ENCODE measurements around the gene JAZF1. TPM values are rescaled to one million over a fixed set of nuclear protein-coding genes. Genes with fewer than 3 reads are reported as not detected.
"Not testable (repeated sequence)": the region's sequence is repeated elsewhere in the genome, so short reads cannot be mapped to it uniquely, and the experiment has no call there.

Gene JAZF1
- total RNA-seq, 1 experiment from 2014 or later, result not detected

DNA sequence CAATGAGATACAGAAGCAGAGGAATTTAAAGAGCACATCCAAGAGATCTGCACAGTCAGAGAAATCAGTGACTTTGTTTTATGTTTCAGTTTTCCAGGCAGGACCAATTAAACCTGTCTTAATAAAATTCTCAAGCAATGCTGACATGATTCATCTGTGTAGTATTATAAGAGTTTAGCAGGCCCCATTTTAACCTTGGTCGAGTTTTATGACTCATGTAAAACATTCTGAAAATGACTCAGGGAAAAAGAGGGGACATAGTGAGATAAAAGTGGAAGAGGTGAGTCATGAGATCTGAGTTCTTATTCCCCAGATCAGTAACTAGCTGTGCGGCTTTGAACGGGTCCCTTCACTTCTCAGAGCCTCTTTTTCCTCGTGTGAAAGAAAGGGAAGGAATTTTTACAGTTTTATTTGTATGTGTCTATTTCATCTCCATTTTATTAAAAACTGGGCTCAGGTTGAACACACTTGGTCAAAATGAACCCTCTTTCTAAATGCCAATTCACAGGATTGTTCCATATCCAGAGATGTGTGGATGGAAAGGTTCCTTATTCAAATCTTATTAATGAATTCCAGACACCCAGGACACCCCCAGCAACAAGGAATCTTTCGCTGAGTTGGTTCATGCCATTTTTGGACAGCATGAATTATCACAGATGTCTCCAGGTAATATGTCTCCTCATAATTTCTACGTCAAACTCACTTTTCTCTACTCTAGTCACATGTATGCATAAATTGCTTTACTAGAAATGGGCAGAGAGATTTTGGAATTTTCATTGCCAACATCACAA is 143.2 kb downstream of the JAZF1 start:
- DNase-seq (ENCODE audit: low spot score), result peak; percentile 19
- in situ Hi-C loops (cut with HindIII; ENCODE audit: low sequenced_read_pairs), result no loop called here

DNA sequence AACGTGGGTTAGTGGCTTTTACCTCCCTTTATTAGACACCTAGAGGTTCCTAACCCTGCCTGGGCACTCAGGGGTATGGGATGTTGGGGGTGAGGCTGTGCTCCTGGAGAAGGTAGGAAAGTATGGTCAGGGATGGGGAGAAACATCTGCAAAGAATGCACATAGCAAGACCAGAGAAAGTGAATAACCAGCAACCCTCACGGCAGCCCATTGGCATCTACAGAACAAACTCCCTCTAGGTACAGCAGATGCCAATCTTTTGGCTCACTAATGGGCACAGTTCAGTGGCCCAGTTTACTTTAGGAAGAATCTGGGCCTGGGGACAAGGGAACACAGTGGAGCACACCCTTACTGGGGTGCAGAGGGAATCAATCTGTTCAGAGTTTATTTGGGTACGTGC is 143.9 kb downstream of the JAZF1 start:
- peak; percentile 53 for DNase-seq (ENCODE audit: low spot score)
- in situ Hi-C loops (cut with HindIII; ENCODE audit: low sequenced_read_pairs), result no loop called here

DNA sequence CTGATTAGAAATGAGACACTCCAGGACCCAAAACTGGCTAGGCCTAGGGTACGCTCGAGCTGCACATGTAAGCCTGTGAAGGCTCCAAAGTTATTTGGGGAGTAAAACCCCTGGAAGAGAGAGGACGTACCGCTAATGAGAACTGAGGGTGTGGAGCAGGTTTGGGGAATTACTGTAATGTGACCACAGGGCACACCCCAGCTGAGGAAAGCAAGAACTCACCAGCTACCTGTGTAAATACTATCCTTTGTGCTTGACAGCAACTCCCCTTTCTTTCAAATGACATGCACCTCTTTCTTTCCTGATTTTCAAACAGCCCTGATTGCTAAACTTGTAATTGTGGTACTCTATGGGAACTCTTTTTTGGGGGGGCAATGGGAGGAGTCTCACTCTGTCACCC is 147.2 kb downstream of the JAZF1 start:
- DNase-seq (ENCODE audit: low spot score), result no peak
- in situ Hi-C loops (cut with HindIII; ENCODE audit: low sequenced_read_pairs), result no loop called here

DNA sequence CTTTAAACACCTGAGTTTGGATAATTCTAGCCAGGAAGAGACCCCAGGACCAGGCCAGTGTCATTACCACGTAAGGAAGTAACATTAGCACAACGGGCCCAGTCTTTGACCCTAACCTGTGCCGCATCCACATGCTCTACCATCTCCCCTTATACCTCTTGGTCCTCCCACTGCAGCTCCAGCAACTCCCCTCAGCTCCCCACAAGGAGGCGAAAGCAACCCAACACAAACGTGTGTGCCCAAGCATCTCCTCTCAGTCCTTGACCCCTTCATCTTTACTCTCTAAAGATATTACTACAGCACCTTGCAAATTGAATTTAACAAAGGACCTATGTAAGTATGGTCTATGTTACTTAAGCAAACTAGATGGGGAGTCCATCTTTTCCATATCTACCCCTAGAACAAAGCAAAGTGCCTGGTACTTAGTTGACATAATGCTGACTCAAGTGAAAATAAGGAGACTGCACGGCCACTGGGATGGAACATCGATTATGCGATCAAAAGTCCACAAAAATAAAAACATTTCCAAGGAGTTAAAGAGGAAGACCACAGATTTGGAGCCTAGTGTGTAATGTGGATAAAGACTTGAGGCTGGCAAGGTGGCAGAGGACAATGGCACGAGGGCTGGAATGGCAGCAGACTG is 147.7 kb downstream of the JAZF1 start:
- in situ Hi-C loops (cut with HindIII; ENCODE audit: low sequenced_read_pairs), result no loop called here
- no peak for DNase-seq (ENCODE audit: low spot score)

DNA sequence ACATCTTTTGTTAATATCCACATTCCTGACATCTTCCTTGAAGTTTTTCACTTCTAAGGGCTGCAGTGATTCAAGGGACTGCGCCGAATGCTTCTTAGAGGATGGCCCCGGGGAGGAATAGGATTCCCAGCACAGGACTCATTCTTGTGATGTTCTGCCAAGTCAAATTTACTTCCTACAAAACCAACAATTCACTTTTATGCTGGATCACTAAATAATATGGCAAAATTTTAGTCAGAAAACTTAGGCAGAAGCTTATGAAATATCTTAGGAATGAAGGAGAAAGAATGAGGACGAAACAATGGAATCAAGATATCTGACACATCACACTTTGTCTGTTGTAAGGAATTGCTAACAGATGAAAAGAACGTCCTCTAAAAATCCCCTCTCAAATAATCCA is 151.5 kb downstream of the JAZF1 start:
- in situ Hi-C loops (cut with HindIII; ENCODE audit: low sequenced_read_pairs), result no loop called here
- no peak for DNase-seq (ENCODE audit: low spot score)

DNA sequence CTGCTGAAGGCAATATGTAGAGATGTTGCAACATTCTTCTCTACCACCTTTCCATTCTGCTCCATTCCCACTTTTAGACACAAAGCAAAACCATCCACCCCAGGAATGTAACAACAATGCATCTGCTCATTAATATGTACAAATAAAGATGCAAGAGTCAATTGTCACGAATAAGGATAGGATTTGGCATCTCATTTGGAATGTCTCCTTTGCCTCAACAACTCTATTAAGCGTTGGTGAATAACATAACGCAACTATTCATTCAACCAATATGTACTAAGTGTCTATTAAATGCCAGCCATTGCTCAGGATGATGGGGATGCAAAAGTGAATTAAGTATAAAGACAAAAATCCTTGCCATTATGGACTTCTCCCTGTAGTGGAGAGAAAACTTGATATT is 152.1 kb downstream of the JAZF1 start:
- DNase-seq (ENCODE audit: low spot score), result no peak
- in situ Hi-C loops (cut with HindIII; ENCODE audit: low sequenced_read_pairs), result no loop called here

DNA sequence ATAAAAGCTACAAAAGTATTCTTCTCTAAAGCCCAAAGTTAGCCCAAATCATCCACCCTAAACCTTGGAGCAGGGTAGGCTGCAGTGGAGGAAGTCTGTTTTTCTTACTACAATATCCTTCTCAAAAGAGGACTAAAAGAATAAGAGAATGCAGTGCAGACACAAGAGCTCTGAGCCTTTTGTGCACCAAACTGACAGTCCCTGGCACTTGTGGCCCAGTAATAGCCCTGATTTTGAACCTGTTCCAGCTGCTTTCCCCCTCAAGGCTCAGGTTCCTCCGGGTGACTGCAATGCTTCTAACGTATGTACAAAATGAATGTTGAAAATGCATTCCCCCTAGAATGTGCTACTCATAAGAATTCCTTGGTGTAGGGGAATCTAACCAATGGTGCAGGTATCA is 154.4 kb downstream of the JAZF1 start:
- in situ Hi-C loops (cut with HindIII; ENCODE audit: low sequenced_read_pairs), result no loop called here

DNA sequence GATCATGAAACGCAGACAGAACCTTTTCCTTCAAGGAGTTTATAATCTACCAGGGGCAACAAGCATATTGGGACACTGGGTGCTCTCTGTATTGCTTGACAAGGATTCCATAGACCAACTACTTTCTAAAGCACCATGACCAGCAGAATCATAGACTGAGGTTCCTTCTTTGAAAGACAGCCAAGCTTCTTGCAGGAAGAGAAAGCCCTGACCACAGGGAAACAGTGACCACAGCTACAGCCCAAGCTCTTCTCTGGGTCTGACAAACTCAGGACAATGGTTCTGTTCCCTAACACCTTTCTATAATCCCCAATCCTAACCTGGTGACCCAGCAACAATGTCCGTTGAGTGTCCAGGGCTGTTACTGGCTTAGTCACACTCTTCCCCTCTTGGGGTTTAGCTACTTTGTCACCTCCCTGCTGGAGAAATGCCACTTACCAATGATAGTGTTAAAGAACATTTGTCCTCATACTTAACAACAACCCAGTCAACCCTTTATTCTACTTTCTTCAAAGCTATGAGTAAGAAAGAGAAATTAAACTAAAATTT is 155.7 kb downstream of the JAZF1 start:
- in situ Hi-C loops (cut with HindIII; ENCODE audit: low sequenced_read_pairs), result no loop called here
- no peak for DNase-seq (ENCODE audit: low spot score)

More for the DNA sequence above, 154.4 kb downstream of the JAZF1 start:
- no peak for DNase-seq (ENCODE audit: low spot score)

DNA sequence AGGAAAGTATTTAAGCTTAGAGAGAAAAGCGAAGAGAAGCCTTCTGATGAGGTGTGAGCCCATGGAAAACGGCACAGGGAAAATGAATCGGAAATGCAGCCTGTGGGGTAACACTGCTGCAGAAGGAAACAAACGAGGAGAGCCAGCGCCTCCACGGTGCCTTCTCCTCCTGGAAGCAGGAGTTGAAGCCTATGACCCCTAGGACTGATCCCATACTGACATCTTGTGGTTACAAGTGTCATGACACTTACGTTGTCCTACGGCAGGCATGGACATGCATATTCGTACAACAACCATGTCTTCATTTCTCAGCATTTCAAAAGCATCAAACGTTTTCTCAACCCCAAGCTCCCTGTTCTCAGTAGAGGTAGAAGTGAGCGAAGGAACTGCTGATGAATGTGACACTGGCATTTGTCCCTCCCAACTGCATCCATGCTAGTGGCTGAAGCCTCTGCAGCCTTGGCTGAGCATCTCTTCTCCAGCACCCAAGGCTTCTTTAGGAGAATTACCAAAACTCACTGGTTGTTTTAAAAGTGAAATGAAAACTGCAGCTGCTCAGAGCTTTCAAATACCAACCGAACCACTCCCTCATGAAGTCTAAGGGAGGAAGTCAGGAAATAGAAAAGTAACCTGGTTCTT is 160.2 kb downstream of the JAZF1 start:
- peak; percentile 91 for DNase-seq (ENCODE audit: low spot score)
- in situ Hi-C loops (cut with HindIII; ENCODE audit: low sequenced_read_pairs), result no loop called here

DNA sequence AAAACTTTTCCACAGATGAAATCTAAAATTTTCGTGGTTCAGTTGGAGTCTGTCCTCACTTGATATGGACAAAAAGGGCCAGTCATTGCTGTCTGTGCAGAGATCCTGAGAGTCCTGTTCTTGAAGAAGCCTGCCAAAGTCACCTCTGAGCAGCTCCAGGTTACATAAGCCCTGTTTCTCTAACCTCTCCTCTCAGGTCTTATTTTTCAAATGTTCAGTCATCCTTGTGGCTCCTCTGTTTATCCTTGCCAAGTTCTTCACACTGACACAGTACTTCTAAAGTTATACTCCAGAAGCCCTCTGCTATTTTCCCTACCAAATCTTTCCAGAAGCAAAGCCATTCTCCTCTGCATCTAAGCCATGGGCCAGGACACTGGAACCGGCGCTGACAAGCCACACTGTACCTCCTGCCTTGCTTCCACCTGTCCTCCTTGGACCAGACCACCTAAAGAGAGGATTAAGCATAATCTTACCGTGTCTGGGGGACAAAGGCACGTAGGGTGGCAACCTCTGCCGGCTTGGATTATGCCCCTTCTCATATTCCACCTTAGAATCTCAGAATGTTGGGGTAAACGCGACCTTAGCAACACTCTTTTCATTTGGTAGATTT is 161.6 kb downstream of the JAZF1 start:
- in situ Hi-C loops (cut with HindIII; ENCODE audit: low sequenced_read_pairs), result no loop called here
- DNase-seq (ENCODE audit: low spot score), result peak; percentile 78

DNA sequence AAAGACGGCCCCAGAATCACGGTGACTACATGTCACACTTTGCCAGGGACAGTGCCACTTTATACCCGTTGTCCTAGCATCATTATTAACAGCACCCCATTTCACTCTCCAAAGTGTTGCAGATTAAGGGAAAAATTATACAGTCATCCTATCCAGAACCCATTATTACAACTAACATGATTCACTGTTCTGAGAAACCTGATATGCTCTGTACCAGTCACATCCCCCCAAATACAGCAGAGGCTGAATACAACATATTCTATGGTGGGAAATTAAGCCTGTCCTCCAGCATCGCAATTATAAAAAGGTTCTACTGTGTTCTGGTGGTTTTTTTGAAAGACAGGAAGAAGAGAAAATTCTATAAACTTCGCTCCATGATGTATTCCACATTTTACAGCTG is 162.1 kb downstream of the JAZF1 start:
- DNase-seq (ENCODE audit: low spot score), result no peak
- in situ Hi-C loops (cut with HindIII; ENCODE audit: low sequenced_read_pairs), result no loop called here

DNA sequence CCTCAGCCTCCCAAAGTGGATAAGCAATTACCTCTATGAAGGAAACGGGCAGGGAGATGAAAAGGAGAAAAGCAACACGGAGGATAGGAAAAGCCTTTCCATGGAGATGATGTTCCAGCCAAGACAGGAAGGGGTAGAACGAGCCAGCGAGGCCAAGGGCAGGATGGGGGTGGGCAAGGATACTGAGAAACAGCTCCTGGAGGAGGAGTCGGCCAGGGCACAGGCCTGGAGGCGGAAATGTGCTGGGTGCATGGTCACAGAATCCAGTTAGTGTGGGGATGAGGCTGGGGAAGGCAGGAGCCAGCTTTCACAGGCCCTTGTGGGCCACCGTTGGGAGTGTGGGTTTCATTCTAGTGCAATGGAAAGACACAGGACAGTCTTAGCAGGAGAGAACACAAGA is 162.6 kb downstream of the JAZF1 start:
- in situ Hi-C loops (cut with HindIII; ENCODE audit: low sequenced_read_pairs), result no loop called here
- DNase-seq (ENCODE audit: low spot score), result no peak

DNA sequence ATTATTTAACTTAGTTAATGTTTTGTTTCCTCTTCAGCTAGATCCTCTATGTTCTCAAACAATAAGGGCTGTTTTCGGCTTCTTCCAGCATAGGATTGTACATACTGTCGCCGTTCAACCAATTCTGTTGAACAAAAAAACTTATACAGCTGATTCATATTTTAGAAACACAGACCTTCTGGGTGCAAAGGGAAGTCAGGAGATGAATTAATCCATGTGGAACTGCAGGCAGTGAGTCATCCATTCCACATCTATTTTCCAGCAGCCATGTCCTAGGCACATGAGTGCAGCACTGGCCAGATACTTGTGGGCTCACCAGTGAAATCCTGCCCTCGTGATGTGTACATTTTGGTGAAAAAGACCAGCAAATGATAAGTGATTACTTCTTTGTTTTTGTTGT is 163.2 kb downstream of the JAZF1 start:
- DNase-seq (ENCODE audit: low spot score), result no peak
- in situ Hi-C loops (cut with HindIII; ENCODE audit: low sequenced_read_pairs), result no loop called here

DNA sequence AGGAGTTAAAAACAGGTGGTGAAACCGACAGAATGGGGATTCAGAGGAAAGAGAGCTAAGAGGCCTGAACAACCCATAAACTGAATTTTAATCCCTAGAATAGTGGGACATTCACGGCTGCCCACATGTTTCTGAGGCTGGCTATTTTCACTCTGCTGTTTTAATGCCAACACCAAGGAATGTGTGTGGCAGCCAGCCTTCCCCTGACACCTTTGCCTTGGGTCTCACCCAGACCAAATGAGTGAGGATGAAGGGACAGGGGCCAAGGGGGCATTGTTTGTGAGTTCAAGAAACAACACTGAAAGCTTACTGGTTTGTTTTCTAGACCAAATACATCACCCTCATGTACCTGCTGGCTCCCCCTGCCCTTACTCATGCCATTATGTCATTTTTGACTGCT is 164.3 kb downstream of the JAZF1 start:
- DNase-seq (ENCODE audit: low spot score), result no peak
- in situ Hi-C loops (cut with HindIII; ENCODE audit: low sequenced_read_pairs), result no loop called here

DNA sequence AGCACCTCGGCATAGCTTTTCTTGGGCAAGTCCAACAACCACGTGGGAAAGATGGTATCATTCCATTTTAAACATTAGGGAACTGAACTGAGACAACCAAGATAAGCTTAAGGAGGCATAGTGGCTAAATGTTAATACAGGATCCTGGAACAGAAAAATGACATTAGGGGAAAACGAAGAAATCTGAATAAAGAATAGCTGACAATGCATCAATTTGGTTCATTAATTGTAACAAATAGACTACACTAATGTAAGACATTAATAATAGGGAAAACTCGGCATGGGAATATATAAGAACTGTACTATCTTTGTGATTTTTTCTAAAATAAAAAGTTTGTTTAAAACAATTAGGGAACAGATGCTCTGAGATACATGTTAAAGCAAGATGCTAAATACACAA is 165.4 kb downstream of the JAZF1 start:
- no peak for DNase-seq (ENCODE audit: low spot score)
- in situ Hi-C loops (cut with HindIII; ENCODE audit: low sequenced_read_pairs), result no loop called here

DNA sequence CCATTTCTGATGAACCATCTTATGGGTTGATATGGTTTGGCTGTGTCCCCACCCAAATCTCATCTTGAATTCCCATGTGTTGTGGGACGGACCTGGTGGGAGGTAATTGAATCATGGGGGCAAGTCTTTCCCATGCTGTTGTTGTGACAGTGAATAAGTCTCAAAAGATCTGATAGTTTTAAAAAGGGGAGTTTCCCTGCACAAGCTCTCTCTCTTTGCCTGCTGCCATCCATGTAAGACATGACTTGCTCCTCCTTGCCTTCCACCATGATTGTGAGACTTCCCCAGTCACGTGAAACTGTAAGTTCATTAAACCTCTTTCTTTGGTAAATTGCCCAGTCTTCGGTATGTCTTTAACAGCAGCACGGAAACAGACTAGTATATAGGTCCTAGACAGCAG is 166.3 kb downstream of the JAZF1 start:
- in situ Hi-C loops (cut with HindIII; ENCODE audit: low sequenced_read_pairs); DNase-seq (ENCODE audit: low spot score): not testable (repeated sequence)

DNA sequence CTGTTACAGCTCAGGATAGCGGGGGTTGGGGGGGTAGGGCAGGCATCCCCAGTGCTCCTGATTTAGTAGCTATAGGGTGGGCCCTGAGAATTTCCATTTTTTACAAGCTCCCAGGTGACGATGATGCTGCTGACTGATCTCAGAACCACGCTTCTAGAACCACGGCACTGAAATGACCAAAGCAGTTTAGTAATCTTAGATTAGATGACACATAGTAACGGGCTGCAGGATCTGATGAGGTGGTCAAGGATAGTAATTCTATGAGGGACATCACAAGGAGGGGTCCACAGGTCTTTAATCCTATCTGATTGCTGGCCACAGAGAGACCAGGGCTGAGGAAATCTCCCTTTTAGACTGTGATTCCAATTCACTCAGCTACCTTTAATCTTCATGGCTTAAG is 167.2 kb downstream of the JAZF1 start:
- no peak for DNase-seq (ENCODE audit: low spot score)
- in situ Hi-C loops (cut with HindIII; ENCODE audit: low sequenced_read_pairs), result no loop called here

DNA sequence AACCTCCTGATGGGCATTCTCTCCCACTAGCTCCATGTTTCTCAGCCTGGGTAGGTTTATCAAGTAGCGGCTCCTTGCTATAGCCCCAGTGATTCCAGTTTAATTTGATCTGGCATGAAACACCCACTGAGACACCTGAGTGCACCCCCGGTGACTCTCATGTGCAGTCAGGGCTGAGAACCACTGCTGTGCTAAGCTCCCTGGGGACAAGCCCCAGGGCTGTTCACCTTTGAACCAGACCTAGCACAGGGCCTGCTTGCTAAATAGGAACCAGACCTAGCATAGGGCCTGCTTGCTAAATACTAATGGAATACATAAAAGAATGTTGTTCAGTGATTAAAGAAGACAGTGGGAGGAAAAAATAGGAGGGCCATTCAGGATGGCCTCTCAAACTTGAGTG is 167.6 kb downstream of the JAZF1 start:
- DNase-seq (ENCODE audit: low spot score), result no peak
- in situ Hi-C loops (cut with HindIII; ENCODE audit: low sequenced_read_pairs), result no loop called here

DNA sequence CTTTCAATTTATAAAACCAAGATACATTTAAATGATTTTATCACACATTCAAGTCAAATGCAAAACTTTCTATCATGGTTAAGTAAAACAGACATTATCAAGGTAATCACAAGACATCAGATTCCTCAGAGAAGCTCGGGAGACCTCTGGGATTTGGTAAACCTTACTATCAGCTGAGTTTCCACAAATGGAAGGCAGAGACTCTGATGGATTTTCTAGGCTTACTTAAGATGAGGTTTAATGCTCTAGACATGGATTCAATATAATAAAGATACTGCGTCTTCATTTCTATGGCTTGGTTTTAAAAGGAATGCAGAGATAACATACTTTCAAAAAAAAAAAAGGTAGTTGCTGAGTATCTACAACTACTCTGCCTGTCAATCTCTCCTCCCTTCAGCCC is 171.7 kb downstream of the JAZF1 start:
- no peak for DNase-seq (ENCODE audit: low spot score)
- in situ Hi-C loops (cut with HindIII; ENCODE audit: low sequenced_read_pairs), result no loop called here

DNA sequence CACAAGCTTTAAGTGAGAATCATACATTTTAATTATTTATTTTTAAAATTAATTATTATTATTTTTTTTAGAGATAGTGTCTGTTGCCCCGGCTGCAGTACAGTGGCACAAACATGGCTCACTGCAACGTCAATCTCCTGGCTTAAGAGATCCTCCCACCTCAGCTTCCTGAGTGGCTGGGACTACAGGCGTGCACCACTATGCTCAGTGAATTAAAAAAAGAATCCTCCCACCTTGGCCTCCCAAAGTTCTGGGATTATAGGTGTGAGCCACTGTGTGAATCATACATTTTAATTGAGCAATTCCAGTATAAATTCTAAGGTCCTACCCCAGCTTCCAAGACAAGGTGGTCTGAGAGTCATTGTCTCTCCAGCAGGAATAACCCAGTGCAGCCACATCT is 172.4 kb downstream of the JAZF1 start:
- no peak for DNase-seq (ENCODE audit: low spot score)
- in situ Hi-C loops (cut with HindIII; ENCODE audit: low sequenced_read_pairs), result no loop called here

Data from G401 (cell line).